Panc1 (cell line): ENCODE data around the gene CHST4.

Experiments
- CTCF ChIP-seq: fragments of 450-650 bp; IDR thresholded peaks from 2 replicates; pipeline ENCODE4 v1.5.1; 2017; ENCODE audit warnings: mild to moderate bottlenecking
- SIN3A ChIP-seq: IDR thresholded peaks from 2 replicates; pipeline ENCODE4 v1.6.1; 2012; ENCODE audit warnings: low read depth, mild to moderate bottlenecking, low read length, moderate library complexity, borderline replicate concordance; ENCODE audit not compliant: insufficient read depth
- TCF7L2 ChIP-seq: IDR thresholded peaks from 2 replicates; pipeline ENCODE4 v1.6.1; 2011; ENCODE audit warnings: mild to moderate bottlenecking, low read depth, low read length, inconsistent platforms

- TF ChIP-seq CTCF (no peak), TCF7L2 (no peak), SIN3A (no peak)
Measured at GRCh38 chr16:71568551-71568950, 42.3 kb downstream of the CHST4 start.
